Measurements from ENCODE around the gene CFAP61. TPM values are rescaled to one million over a fixed set of nuclear protein-coding genes. Genes with fewer than 3 reads are reported as not detected.

CFAP61 gene
- total RNA-seq, 6 experiments from 2014 or later: 0.26 TPM; not detected in 5

- no peaks in the 10 kb centered on the region for H3K27me3 Mint-ChIP-seq (ENCODE audit: insufficient read depth)
- TF ChIP-seq CTCF (IDR thresholded peaks at IDR 0.05): no peak
- no peak overlapping the region for H3K4me3 Mint-ChIP-seq
- no peak overlapping the region for H3K27ac Mint-ChIP-seq
- no peaks in the 10 kb centered on the region for H3K36me3 Mint-ChIP-seq (ENCODE audit: low read depth)
- DNase-seq: no peak
- no peaks in the 10 kb centered on the region for H3K9me3 Mint-ChIP-seq
- H3K4me1 Mint-ChIP-seq (ENCODE audit: low read depth): no peaks in the 10 kb centered on the region
Observed at GRCh38 chr20:20273286-20273685, 221.0 kb downstream of the CFAP61 start.

GRCh38 chr20:20274821-20275220 lies 222.5 kb downstream of the CFAP61 start:
- Mint-ChIP-seq H3K27ac (no peak overlapping the region), H3K27me3 (ENCODE audit: insufficient read depth) (peaks cover 2% of the 10 kb centered on the region; the same call in 1 of the 2 replicates), H3K4me1 (ENCODE audit: low read depth) (no peaks in the 10 kb centered on the region), H3K9me3 (no peaks in the 10 kb centered on the region; the same call in 1 of the 2 replicates), H3K36me3 (ENCODE audit: low read depth) (no peaks in the 10 kb centered on the region), H3K4me3 (no peak overlapping the region)
- no peak for TF ChIP-seq CTCF (IDR thresholded peaks at IDR 0.05)
- no peak for DNase-seq

GRCh38 chr20:20275636-20276035 lies 223.3 kb downstream of the CFAP61 start:
- Mint-ChIP-seq H3K4me1 (ENCODE audit: low read depth) (no peaks in the 10 kb centered on the region), H3K27me3 (ENCODE audit: insufficient read depth) (peaks cover 2% of the 10 kb centered on the region; the same call in 1 of the 2 replicates), H3K4me3 (no peak overlapping the region), H3K27ac (no peak overlapping the region), H3K36me3 (ENCODE audit: low read depth) (no peaks in the 10 kb centered on the region), H3K9me3 (no peaks in the 10 kb centered on the region; the same call in 1 of the 2 replicates)
- no peak for DNase-seq
- no peak for TF ChIP-seq CTCF (IDR thresholded peaks at IDR 0.05)

- no peaks in the 10 kb centered on the region for H3K36me3 Mint-ChIP-seq (ENCODE audit: low read depth)
- no peak for TF ChIP-seq CTCF (IDR thresholded peaks at IDR 0.05)
- H3K27ac Mint-ChIP-seq: no peak overlapping the region
- H3K4me3 Mint-ChIP-seq: no peak overlapping the region
- H3K9me3 Mint-ChIP-seq: no peaks in the 10 kb centered on the region; the same call in 1 of the 2 replicates
- no peak for DNase-seq
- no peaks in the 10 kb centered on the region for H3K4me1 Mint-ChIP-seq (ENCODE audit: low read depth)
- H3K27me3 Mint-ChIP-seq (ENCODE audit: insufficient read depth): peaks cover 2% of the 10 kb centered on the region; the same call in 1 of the 2 replicates
Observed at GRCh38 chr20:20276811-20277530, 224.6 kb downstream of the CFAP61 start.

- Mint-ChIP-seq H3K9me3 (no peaks in the 10 kb centered on the region; the same call in 1 of the 2 replicates), H3K27ac (no peak overlapping the region), H3K4me3 (no peak overlapping the region), H3K36me3 (ENCODE audit: low read depth) (no peaks in the 10 kb centered on the region), H3K4me1 (ENCODE audit: low read depth) (no peaks in the 10 kb centered on the region), H3K27me3 (ENCODE audit: insufficient read depth) (peaks cover 5% of the 10 kb centered on the region; the same call in 1 of the 2 replicates)
- DNase-seq: no peak
- TF ChIP-seq CTCF (IDR thresholded peaks at IDR 0.05): no peak
Observed at GRCh38 chr20:20277894-20278335, 225.6 kb downstream of the CFAP61 start.

Measured in HFFc6 (cell line).